Gastroesophageal sphincter (tissue), 3 donors: ENCODE data around the gene CYP2J2.
"Not testable (repeated sequence)": the region's sequence is repeated elsewhere in the genome, so short reads cannot be mapped to it uniquely, and the experiment has no call there.

Experiments
- EP300 ChIP-seq: sonication (generic); formaldehyde crosslinking; IDR thresholded peaks from one replicate; pipeline ENCODE4 v1.6.1; 2017; ENCODE audit warnings: antibody characterized with exemption, mild to moderate bottlenecking
- POLR2AphosphoS5 ChIP-seq: sonication (generic); formaldehyde crosslinking; IDR thresholded peaks from one replicate; pipeline ENCODE4 v1.6.1; 2017; ENCODE audit warnings: antibody characterized with exemption
- TF ChIP-seq, protein P1 (sequence below), 4 experiments: fragments of 200-600 bp in 2 of 4; fragments of 450-650 bp in 2 of 4; sonication (generic) in 1 of 4; IDR thresholded peaks; one replicate each; pipeline ENCODE4 v1.5.1; 2017 to 2019; ENCODE audit warnings: antibody characterized with exemption in 4 of 4, mild to moderate bottlenecking in 2 of 4, moderate library complexity in 2 of 4

DNA sequence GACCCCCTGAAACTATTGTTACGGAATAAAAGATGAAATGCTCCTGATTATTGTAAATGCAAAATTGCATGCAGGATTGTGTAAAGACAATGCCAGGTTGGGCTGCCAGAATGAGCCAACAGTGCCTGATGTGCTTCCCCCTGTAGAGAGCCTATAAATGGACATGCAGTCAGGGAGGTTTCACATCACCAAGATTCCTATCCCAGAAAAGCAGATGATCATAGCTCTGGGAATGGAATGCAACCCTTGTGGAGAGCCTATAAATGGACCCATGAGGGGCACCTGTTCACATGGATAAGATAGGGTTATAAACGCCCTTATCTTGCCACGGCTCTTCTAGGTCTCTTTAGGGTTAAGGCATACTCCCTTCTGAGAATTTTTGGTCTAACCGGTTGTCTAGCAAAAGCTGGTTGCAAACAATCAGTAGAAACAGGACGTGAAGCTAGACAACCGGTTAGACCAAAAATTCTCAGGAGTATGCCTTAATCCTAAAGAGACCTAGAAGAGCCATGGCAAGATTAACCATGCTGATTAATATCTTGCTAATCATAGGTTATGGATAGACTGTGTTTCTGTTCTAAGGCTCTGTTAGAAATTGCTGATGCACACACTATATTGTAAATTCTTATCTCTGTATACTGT is 5.2 kb downstream of the CYP2J2 start:
- not testable (repeated sequence) for TF ChIP-seq POLR2AphosphoS5, EP300
- TF ChIP-seq, protein P1, sequence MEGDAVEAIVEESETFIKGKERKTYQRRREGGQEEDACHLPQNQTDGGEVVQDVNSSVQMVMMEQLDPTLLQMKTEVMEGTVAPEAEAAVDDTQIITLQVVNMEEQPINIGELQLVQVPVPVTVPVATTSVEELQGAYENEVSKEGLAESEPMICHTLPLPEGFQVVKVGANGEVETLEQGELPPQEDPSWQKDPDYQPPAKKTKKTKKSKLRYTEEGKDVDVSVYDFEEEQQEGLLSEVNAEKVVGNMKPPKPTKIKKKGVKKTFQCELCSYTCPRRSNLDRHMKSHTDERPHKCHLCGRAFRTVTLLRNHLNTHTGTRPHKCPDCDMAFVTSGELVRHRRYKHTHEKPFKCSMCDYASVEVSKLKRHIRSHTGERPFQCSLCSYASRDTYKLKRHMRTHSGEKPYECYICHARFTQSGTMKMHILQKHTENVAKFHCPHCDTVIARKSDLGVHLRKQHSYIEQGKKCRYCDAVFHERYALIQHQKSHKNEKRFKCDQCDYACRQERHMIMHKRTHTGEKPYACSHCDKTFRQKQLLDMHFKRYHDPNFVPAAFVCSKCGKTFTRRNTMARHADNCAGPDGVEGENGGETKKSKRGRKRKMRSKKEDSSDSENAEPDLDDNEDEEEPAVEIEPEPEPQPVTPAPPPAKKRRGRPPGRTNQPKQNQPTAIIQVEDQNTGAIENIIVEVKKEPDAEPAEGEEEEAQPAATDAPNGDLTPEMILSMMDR (IDR thresholded peaks at IDR 0.05), result not testable (repeated sequence)
